Adrenal gland (tissue), 5 donors: Measurements from ENCODE around the gene TRIB2.

Experiments used
- POLR2A ChIP-seq, 2 donors: fragments of 450-650 bp; IDR thresholded peaks; one replicate each; pipeline ENCODE4 v1.6.1; 2017; ENCODE audit warnings: antibody characterized with exemption in 2 of 2, mild to moderate bottlenecking in 2 of 2, moderate library complexity in 1 of 2
- TF ChIP-seq, protein P1 (sequence below), 6 experiments: fragments of 450-650 bp in 4 of 6; fragments of 200-600 bp in 2 of 6; sonication (generic) in 1 of 6; IDR thresholded peaks; 1 replicate in 5 of 6; 2 replicates in 1 of 6; pipeline versions ENCODE4 v1.5.1 to v1.8.0; 2016 to 2021; ENCODE audit warnings: antibody characterized with exemption in 6 of 6, mild to moderate bottlenecking in 2 of 6, moderate library complexity in 1 of 6
- donor health status: DM: no; HTN: no; CAD: no.

DNA sequence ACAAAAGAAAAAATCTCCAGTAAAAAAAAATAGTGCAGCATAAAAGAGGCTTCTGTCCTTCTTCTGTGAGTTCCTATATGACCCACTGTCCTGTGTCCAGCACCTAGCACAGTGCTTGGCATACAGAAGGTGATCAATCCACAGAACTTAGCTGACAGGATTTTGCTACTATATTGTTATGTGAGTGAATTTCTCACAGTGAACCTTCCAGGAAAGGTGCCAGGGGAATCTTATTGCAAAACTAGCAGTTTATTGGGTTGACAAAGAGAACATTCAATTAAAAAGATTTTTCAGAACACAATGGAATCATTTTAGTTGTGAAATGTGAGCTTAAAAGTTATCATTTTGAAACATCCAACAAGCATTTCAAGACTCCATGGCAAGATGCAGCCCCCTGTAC, 12.4 kb upstream of the TRIB2 start:
- TF ChIP-seq, protein P1, sequence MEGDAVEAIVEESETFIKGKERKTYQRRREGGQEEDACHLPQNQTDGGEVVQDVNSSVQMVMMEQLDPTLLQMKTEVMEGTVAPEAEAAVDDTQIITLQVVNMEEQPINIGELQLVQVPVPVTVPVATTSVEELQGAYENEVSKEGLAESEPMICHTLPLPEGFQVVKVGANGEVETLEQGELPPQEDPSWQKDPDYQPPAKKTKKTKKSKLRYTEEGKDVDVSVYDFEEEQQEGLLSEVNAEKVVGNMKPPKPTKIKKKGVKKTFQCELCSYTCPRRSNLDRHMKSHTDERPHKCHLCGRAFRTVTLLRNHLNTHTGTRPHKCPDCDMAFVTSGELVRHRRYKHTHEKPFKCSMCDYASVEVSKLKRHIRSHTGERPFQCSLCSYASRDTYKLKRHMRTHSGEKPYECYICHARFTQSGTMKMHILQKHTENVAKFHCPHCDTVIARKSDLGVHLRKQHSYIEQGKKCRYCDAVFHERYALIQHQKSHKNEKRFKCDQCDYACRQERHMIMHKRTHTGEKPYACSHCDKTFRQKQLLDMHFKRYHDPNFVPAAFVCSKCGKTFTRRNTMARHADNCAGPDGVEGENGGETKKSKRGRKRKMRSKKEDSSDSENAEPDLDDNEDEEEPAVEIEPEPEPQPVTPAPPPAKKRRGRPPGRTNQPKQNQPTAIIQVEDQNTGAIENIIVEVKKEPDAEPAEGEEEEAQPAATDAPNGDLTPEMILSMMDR (IDR thresholded peaks at IDR 0.05): no peak
- no peak for TF ChIP-seq POLR2A (IDR thresholded peaks at IDR 0.05)
